Fibroblast of mammary gland (primary cell): ENCODE data around the gene POU2F3.

Source experiments
- DNase-seq: peaks from one replicate; pipeline ENCODE4 v3.0.0-alpha.2; 2010; ENCODE audit warnings: low read depth
- H3K4me3 ChIP-seq: 2 replicates; pipeline ENCODE4 v1.5.1; 2011; ENCODE audit warnings: low read depth, mild to moderate bottlenecking, low read length, moderate library complexity; ENCODE audit not compliant: control insufficient read depth
- CTCF ChIP-seq: conservative IDR thresholded peaks from 2 replicates; pipeline ENCODE4 v1.5.1; 2011; ENCODE audit warnings: low read depth, low read length, inconsistent platforms; ENCODE audit not compliant: control insufficient read depth, insufficient read depth

POU2F3 gene

GRCh38 chr11:120306519-120307242 is 66.7 kb downstream of the POU2F3 start:
- H3K4me3 ChIP-seq, result no peak overlapping the region
- TF ChIP-seq CTCF, result peak; percentile 74
- DNase-seq, result peak; percentile 94

DNA sequence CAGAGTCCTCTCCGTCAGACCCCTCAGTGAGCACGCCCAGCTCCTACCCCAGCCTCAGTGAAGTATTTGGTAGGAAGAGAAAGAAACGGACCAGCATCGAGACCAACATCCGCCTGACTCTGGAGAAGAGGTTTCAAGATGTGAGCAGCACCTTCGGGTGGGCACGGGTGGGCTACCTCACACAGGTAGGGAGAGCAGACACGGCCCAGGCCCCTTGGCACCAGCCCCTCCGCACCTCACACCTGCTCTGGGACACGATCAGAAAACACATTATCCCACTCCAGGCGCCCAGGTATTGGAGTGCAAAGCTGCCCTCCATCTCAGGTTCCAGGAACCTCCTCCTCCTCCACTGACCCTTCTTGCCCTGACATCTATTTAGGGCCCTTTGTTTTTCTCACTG is 67.5 kb downstream of the POU2F3 start:
- no peak for DNase-seq
- no peak for TF ChIP-seq CTCF
- H3K4me3 ChIP-seq, result no peak overlapping the region

- no peak overlapping the region for H3K4me3 ChIP-seq
- TF ChIP-seq CTCF, result no peak
- DNase-seq, result no peak
Observed at GRCh38 chr11:120308081-120308480, 68.1 kb downstream of the POU2F3 start.

- no peak for DNase-seq
- no peak for TF ChIP-seq CTCF
- H3K4me3 ChIP-seq, result no peak overlapping the region
Observed at GRCh38 chr11:120310870-120311269, 70.9 kb downstream of the POU2F3 start.

DNA sequence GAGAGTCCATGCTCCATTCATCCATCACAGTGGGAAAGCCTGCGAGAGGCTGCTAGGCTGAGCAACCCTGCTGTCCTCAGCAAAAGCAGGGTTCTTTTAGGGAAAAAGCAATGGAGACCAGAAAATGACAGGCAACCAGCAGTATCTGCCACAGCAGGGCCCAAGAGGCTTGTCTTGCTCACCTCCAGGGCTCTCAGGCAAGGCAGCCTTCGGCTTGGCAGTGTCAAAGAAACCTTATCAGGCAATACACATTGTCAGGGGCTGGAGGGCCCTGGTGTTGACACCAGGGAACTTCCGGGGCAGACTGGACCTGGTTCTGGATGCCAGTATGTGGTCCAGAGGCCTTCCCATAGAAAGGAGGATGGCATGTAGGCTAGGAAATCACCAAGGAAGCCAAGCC is 74.9 kb downstream of the POU2F3 start:
- no peak overlapping the region for H3K4me3 ChIP-seq
- TF ChIP-seq CTCF, result no peak
- DNase-seq, result no peak

GRCh38 chr11:120316880-120317688 is 77.1 kb downstream of the POU2F3 start:
- no peak for TF ChIP-seq CTCF
- H3K4me3 ChIP-seq, result no peak overlapping the region
- DNase-seq, result peak; percentile 74
